Kidney capillary endothelial cell (primary cell): Measurements from ENCODE around the gene TLCD1.

Experiments used
- DNase-seq: peaks from one replicate; pipeline ENCODE4 v3.0.0-alpha.2; 2018; ENCODE audit warnings: low spot score

TLCD1 gene

GRCh38 chr17:28712705-28713415, 13.2 kb downstream of the TLCD1 start:
- DNase-seq: no peak

- no peak for DNase-seq
Measured at GRCh38 chr17:28712032-28712704, 13.9 kb downstream of the TLCD1 start.

- DNase-seq: no peak
Measured at GRCh38 chr17:28711723-28712031, 14.4 kb downstream of the TLCD1 start, which contains the start of gene PROCA1. Gene PROCA1 (minus strand): TSS chr17:28711888. CDS start chr17:28711660, 228 bp downstream.

GRCh38 chr17:28710861-28711722, 14.9 kb downstream of the TLCD1 start:
- peak; percentile 81 for DNase-seq

- DNase-seq: no peak
Measured at GRCh38 chr17:28707339-28707720, 18.7 kb downstream of the TLCD1 start.

GRCh38 chr17:28706471-28707338, 19.3 kb downstream of the TLCD1 start:
- no peak for DNase-seq

- DNase-seq: no peak
Measured at GRCh38 chr17:28705728-28706334, 20.2 kb downstream of the TLCD1 start.

- no peak for DNase-seq
Measured at GRCh38 chr17:28705074-28705659, 20.9 kb downstream of the TLCD1 start.

GRCh38 chr17:28704219-28704858, 21.7 kb downstream of the TLCD1 start:
- DNase-seq: no peak

- no peak for DNase-seq
Measured at GRCh38 chr17:28703552-28704218, 22.3 kb downstream of the TLCD1 start.

- DNase-seq: no peak
Measured at GRCh38 chr17:28702752-28703150, 23.3 kb downstream of the TLCD1 start.

GRCh38 chr17:28702026-28702751, 23.8 kb downstream of the TLCD1 start:
- DNase-seq: no peak

GRCh38 chr17:28700830-28701492, 25.1 kb downstream of the TLCD1 start:
- no peak for DNase-seq

GRCh38 chr17:28700278-28700677, 25.8 kb downstream of the TLCD1 start:
- no peak for DNase-seq

GRCh38 chr17:28698253-28698941, 27.6 kb downstream of the TLCD1 start:
- DNase-seq: no peak

GRCh38 chr17:28693869-28694268, 32.2 kb downstream of the TLCD1 start:
- no peak for DNase-seq

- DNase-seq: no peak
Measured at GRCh38 chr17:28689011-28689410, 37.0 kb downstream of the TLCD1 start.

- DNase-seq: no peak
Measured at GRCh38 chr17:28688481-28688880, 37.6 kb downstream of the TLCD1 start.
